GM23248 (cell line): ENCODE results near the gene ICE1.

Experiments used
- EZH2 ChIP-seq: fragments of 200-600 bp; sonication (generic); IDR thresholded peaks from 2 replicates; pipeline ENCODE4 v1.6.1; 2018; ENCODE audit warnings: antibody characterized with exemption, mild to moderate bottlenecking; ENCODE audit not compliant: insufficient read depth, poor library complexity, severe bottlenecking
- EZH2phosphoT487 ChIP-seq: fragments of 200-600 bp; sonication (generic); IDR thresholded peaks from 2 replicates; pipeline ENCODE4 v1.6.1; 2018; ENCODE audit warnings: antibody characterized with exemption, moderate library complexity, mild to moderate bottlenecking, low read depth; ENCODE audit not compliant: insufficient read depth

DNA sequence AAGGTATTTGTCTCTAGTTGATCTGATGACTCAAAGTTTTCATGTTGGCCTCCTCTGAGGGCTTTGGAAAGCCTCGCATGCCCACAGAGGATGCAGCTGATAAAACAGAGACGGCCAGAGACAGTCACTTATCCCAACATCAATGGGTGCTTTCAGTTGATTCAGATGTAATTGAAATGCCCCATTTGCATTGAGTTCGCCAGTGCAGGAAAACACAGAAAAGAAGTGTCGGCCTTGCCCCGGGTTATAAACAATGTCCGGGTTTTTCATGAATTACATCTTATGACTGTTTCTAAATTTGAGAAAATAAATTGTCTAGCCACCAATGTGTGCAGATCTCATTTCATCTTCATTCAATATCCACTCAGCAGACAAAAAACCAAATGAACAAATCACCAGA lies 42.2 kb upstream of the ICE1 start:
- no peak for TF ChIP-seq EZH2
- no peak for TF ChIP-seq EZH2phosphoT487
